ENCODE measurements around the gene DPP4.

- TF ChIP-seq CTCF (IDR thresholded peaks at IDR 0.05; ENCODE audit: low read depth, low read length): no peak
- no peak for TF ChIP-seq EZH2phosphoT487 (IDR thresholded peaks at IDR 0.05; ENCODE audit: low read depth)
Observed at GRCh38 chr2:161956738-161957137, 117.3 kb downstream of the DPP4 start.
